DLD1 (cell line): ENCODE measurements around the gene PEX13.

ENCODE experiments used
- in situ Hi-C: cut with HindIII; loops from 2 replicates; pipeline ENCODE4 v1.10.0; 2017; ENCODE audit warnings: low sequenced_read_pairs

The PEX13 gene

DNA sequence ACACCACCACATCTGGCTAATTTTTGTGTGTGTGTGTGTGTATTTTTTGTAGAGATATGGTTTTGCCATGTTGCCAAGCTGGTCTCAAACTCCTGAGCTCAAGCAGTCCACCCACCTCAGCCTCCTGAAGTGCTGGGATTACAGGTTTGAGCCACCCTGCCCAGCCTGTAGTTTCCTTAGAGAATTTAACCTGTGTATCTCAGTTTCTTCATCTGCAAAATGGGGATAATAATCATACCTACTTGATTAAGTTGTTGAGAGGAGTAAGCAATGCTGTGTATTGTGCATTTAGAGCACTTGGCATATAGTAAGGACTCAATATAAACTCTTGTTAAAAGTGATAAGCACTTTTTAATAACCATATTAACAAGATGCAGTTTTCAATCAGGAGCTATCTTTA lies 41.9 kb downstream of the PEX13 start:
- in situ Hi-C loops = no loop called here

DNA sequence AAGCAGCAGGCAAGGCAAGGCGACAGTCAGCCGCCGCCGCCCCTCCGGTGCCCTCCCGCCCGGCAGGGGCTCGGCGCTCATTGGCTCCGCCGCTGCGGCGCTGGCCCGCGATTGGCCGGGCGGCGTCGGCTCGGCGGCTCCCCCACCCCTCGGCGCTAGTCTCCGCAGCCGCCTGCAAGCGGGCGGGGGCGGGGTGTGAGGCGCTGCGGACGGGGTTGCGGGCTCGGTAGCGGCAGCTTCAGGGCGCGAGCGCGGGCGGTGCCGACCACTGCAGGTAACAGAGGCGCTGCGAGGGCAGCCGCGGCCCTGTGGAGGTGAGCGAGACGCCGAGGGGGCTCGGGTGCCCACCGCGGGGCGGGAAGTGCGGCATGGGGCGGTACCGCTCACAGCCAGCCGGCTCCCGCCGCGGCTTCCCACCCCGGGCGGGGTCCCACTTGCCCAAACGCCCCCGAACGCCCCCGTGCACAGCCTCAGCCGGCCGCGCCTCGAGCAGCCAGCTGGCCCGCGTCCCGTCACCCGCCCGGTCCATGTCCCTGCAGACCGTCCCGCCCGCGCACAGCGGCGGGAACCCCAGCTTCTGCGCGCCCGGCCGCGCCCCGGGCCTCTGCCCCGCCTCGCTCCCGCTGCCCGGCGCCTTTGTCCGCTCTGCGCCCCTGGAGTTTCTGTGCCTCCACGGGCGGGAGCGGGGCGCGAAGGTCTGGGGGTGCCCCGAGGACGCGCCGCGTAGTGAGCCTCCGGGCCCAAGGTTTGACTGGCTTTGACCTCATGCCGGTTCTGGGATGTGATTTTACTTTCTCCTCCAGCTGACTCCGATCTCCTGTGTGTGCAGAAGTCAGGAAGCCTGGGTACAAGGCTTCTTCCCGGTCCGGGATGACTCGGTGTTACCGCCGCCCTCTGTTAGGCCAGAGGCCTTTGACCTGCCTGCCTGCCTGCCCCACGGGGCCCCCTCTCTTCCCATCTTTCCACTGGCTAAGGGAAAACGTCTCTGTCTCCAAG lies 48.5 kb downstream of the PEX13 start, which contains the start of gene SANBR:
SANBR (plus strand) TSS at position 158 of the 996 bp plus-strand sequence. CDS start 4,480 bp downstream, outside the sequence.
- in situ Hi-C loops = no loop called here

DNA sequence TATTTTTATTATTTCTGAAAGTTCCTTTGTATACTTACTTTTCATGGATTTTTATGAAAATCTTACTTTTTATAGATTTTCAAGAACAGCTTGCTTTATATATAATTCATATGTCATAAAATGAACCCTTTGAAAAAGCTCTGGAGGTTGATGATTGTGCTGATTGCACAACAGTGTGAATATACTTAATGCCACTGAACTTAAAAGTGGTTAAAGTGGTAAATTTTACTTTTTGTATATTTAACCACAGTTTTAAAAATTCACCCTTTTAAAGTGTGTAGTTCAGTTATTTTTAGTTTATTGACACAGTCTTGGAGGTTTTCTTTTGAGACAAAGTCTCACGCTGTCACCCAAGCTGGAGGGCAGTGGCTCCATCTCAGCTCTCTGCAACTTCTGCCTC lies 56.6 kb downstream of the PEX13 start:
- in situ Hi-C loops = no loop called here

DNA sequence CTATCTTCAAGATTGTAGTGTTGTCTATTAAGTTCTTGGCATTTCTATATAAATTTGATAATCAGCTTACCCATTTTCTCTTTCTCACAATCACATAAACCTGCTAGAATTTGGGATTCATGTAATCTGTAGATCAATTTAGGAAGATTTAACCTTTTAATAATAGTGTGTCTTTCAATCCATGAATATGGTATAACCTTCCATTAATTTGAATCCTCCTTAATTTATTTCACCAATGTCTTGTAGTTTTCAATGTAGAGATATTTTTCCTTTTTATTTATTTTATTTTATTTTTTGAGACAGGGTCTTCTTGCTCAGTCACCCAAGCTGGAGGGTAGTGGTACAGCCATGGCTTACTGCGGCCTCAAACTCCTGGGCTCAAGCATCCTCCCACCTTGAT lies 68.4 kb downstream of the PEX13 start:
- in situ Hi-C loops = no loop called here

DNA sequence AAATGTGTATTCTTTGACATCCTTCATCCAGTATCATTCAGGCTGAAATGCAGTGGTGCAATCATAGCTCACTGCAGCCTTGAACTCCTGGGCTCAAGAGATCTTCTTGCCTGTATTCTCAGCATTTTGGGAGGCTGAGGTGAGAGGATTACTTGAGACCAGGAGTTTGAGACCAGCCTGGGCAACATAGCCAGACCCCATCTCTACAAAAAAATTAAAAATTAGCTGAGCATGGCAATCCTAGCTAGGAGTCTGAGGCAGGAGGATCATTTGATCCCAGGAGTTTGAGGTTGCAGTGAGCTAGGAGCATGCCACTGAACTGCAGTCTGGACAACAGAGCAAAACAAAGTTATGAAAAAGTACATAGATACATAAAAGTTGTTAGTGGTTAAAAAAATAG lies 72.3 kb downstream of the PEX13 start:
- in situ Hi-C loops = no loop called here

DNA sequence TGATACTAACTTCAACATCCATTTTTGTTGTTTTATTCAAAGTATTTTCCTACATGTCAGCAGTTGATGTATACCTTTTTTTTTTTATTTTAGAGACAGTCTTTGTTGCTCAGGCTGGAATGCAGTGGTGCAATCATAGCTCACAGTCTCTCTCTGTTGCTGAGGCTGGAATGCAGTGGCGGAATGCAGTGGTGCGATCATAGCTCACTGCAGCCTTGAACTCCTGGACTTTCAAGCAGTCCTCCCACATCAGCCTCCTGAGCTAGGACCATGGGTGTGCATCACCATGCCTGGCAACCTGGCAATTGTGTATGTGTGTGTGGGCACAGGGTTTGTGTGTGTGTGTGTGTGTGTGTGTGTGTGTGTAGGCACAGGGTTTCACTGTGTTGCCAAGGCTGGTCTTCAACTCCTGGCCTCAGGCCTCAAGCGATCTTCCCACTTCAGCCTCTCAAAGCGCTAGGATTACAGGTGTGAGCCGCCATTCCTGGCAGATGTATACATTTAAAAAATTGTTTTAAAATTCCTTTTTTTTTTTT lies 72.9 kb downstream of the PEX13 start:
- in situ Hi-C loops = no loop called here

DNA sequence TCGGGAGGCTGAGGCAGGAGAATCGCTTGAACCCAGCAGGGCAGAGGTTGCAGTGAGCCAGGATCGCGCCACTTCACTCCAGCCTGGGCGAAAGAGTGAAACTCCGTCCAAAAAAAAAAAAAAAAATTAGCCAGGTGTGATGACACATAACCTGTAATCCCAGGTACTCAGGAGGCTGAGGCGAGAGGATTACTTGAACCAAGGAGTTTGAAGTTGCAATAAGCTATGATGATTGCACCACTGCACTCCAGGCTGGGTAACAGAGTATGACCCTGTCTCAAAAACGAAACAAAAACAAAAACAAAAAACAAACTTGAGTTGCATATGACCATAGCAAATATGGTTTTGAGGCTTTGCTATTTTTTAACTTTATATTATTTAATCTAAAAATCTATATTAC lies 74.0 kb downstream of the PEX13 start:
- in situ Hi-C loops = no loop called here

DNA sequence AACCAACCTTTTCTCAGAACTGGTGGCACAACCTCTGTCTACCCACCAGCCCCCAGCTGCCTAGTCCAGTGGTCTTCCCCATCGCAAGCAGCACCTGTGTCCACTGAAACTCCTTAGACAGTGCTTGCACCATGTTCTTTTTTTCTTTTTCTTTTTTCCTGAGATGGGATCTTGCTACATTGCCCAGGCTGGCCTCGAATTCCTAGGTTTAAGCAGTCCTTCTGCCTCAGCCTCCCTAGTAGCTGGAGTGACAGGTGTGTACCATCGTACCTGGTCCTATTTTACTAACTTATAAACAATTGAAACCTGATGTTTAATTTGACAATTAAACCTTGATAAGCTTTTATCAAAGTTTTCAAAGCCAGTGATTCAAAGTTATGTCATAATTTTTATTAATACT lies 78.9 kb downstream of the PEX13 start:
- in situ Hi-C loops = no loop called here

DNA sequence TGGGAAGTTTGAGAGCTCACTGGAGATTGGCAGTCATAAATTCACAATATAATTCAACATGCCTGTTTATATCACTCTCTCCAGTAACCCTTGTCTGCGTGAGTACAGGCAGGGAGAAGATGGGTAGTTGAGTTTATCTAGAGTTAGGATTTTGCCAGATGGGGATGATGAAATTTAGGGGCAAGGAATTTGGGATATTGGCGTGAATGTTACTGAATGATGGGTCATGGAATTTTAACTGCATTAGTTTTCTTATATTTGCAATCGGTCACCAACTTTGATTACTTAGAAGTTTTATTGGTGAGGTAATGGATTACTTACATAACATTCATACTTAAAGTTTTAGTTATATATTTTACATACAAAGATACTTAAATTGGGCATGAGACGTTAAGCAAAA lies 83.3 kb downstream of the PEX13 start:
- in situ Hi-C loops = no loop called here
